Sigmoid colon (tissue), 7 donors: ENCODE data around the gene STUB1. TPM values are rescaled to one million over a fixed set of nuclear protein-coding genes. Genes with fewer than 3 reads are reported as not detected.
A peak's percentile ranks its signal among the peaks of the same experiment; 100 is the strongest.

Experiments
- DNase-seq: peaks from one replicate; pipeline ENCODE4 v3.0.0-alpha.2; 2019
- H3K27ac ChIP-seq, 4 donors: fragments of 200-600 bp; sonication (generic); one replicate each; pipeline ENCODE4 v1.5.1; 2016 to 2019; ENCODE audit warnings: mild to moderate bottlenecking in 1 of 4
- H3K27me3 ChIP-seq, 3 donors: fragments of 200-600 bp; sonication (generic); one replicate each; pipeline ENCODE4 v1.5.1; 2019; ENCODE audit warnings: mild to moderate bottlenecking in 1 of 3
- H3K36me3 ChIP-seq, 4 donors: fragments of 200-600 bp; sonication (generic); one replicate each; pipeline ENCODE4 v1.5.1; 2016 to 2019
- H3K4me1 ChIP-seq, 4 donors: fragments of 200-600 bp; sonication (generic); one replicate each; pipeline ENCODE4 v1.5.1; 2017 to 2019
- H3K4me3 ChIP-seq, 4 donors: fragments of 200-600 bp; sonication (generic); one replicate each; pipeline ENCODE4 v1.5.1; 2017 to 2019; ENCODE audit warnings: mild to moderate bottlenecking in 2 of 4, moderate library complexity in 1 of 4
- H3K9me3 ChIP-seq, 4 donors: fragments of 200-600 bp in 3 of 4; sonication (generic) in 3 of 4; one replicate each; pipeline versions ENCODE4 v1.5.1 to v1.6.1; 2013 to 2019
- EP300 ChIP-seq, 4 donors: sonication (generic); formaldehyde crosslinking; IDR thresholded peaks; one replicate each; pipeline ENCODE4 v1.6.1; 2017; ENCODE audit warnings: antibody characterized with exemption in 4 of 4
- POLR2A ChIP-seq, 2 donors: fragments of 450-650 bp; IDR thresholded peaks; one replicate each; pipeline ENCODE4 v1.6.1; 2016; ENCODE audit warnings: antibody characterized with exemption in 2 of 2, mild to moderate bottlenecking in 2 of 2, moderate library complexity in 2 of 2
- POLR2AphosphoS5 ChIP-seq, 4 donors: sonication (generic); formaldehyde crosslinking; IDR thresholded peaks; one replicate each; pipeline ENCODE4 v1.6.1; 2017; ENCODE audit warnings: antibody characterized with exemption in 4 of 4
- WGBS, 2 donors: extraction: QIAGEN DNeasy Blood & Tissue Kit; methylation state at CpG; one replicate each; pipeline ENCODE4 v1.1.7; 2013; 5-methylcytosine and 5-hydroxymethylcytosine counted together
- intact Hi-C: fragments of 100-400 bp; cut with DNase I; formaldehyde crosslinking; loops from one replicate; pipeline ENCODE4 v1.15.1; 2023
- polyA plus RNA-seq, 3 donors: library from polyadenylated mRNA; stranded (reverse); fragments of 200-250 nt; gene quantifications; one replicate each; pipeline ENCODE4 v1.2.3, GENCODE V29; 2013
- total RNA-seq, 4 donors: library from RNA; depleted of rRNA; stranded (reverse); fragments of >200 nt; gene quantifications; one replicate each; pipeline ENCODE4 v1.1.0, GENCODE V29; 2016
- TF ChIP-seq, protein P1 (sequence below), 4 experiments: fragments of 450-650 bp in 3 of 4; fragments of 200-600 bp in 1 of 4; IDR thresholded peaks; one replicate each; pipeline ENCODE4 v1.5.1; 2016 to 2019; ENCODE audit warnings: antibody characterized with exemption in 4 of 4, mild to moderate bottlenecking in 3 of 4, moderate library complexity in 2 of 4
- donor health status: healthy with polysubstance abuse.
- donor health status: Bipolar disorder and iron deficiency.
- donor health status: healthy.

The STUB1 gene
- total and polyA plus RNA-seq, 7 donors, result 104 to 183 (median 136) TPM

DNA sequence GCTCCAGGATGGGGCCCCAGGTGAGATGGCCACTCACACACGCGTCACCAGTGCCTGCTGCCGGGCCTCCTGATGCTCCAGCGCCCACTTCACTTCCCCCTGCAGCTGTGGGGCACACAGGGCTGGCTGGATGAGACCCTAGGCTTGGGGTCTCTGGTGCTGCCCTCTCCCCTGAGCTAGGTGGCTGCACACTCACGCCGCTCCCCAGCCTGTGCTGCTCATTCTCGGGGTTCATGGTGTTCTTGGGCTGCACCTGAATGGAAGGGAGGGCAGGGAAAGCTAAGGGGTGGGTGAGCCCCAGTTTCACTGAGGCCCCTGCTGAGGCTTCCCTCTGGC, 44.8 kb downstream of the STUB1 start:
- H3K27me3 ChIP-seq, result peaks cover 27 to 45% (median 30%) of the 10 kb centered on the region in 3 donors
- DNase-seq, result no peak
- H3K36me3 ChIP-seq, result no peaks in the 10 kb centered on the region
- WGBS, 2 donors, result 60 to 80% methylated on average over 7 of the region's 7 CpGs
- H3K4me1 ChIP-seq, result peaks cover 0 to 53% (median 44%) of the 10 kb centered on the region in 4 donors
- intact Hi-C loops, result no loop called here
- H3K9me3 ChIP-seq, result no peaks in the 10 kb centered on the region
- TF ChIP-seq EP300 (IDR thresholded peaks at IDR 0.05), result no peak
- no peak for TF ChIP-seq POLR2A (IDR thresholded peaks at IDR 0.05)
- no peak for TF ChIP-seq POLR2AphosphoS5 (IDR thresholded peaks at IDR 0.05)
- TF ChIP-seq, protein P1, sequence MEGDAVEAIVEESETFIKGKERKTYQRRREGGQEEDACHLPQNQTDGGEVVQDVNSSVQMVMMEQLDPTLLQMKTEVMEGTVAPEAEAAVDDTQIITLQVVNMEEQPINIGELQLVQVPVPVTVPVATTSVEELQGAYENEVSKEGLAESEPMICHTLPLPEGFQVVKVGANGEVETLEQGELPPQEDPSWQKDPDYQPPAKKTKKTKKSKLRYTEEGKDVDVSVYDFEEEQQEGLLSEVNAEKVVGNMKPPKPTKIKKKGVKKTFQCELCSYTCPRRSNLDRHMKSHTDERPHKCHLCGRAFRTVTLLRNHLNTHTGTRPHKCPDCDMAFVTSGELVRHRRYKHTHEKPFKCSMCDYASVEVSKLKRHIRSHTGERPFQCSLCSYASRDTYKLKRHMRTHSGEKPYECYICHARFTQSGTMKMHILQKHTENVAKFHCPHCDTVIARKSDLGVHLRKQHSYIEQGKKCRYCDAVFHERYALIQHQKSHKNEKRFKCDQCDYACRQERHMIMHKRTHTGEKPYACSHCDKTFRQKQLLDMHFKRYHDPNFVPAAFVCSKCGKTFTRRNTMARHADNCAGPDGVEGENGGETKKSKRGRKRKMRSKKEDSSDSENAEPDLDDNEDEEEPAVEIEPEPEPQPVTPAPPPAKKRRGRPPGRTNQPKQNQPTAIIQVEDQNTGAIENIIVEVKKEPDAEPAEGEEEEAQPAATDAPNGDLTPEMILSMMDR (IDR thresholded peaks at IDR 0.05), result no peak
- H3K4me3 ChIP-seq, result no peak overlapping the region
- no peak overlapping the region for H3K27ac ChIP-seq

DNA sequence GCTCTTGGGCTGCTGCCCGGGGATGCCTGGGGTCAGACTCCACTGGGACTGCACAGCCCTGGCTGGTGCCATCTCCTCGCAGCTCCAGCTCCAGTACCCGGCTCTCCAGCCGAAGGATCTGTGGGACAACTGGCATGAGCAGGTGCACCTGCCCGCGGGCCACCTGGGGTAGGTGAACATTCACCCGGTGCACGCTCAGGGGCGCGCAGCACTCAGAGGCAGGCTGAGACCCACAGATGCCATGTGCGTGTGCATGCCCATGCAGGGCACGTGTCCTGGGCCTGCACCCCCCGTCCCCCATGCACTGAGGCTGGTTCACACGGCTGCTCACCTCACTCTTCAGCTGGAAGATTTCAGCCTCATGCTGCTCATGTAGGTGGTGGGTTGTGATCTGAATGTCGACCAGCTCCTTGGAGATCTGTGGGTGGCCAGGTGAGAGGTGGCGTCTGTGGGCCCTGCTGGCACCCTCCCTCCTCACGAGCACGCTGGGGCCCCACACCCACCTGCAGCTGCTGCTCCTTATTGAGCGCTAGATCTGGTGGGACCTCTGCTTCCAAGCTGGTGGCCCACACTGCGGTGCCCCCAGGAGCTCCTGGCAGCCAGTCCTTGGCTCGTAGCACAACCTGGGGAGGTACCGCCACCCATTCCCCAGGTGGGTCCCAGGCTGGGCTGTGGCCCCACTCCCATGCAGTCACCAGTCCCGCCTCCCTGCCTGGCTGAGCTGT, 45.4 kb downstream of the STUB1 start:
- WGBS, 2 donors, result 21 to 74% methylated on average over 23 of the region's 23 CpGs

DNA sequence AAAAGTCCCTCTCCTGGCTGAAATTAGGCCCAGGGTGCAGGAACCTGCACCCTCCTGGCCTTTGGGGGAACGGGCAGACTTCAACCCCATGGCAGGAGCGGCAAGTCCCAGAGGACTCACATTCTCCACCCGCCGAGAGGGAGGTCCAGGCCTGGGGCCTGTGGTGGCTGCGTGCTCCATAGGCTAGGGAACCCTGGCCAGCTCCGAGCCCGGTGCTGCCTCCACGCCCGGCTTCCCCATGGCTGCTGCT, 45.9 kb downstream of the STUB1 start:
- H3K27me3 ChIP-seq, result peaks cover 27 to 45% (median 30%) of the 10 kb centered on the region in 3 donors

More for the DNA sequence above, 45.4 kb downstream of the STUB1 start:
- TF ChIP-seq EP300 (IDR thresholded peaks at IDR 0.05) (no peak), POLR2AphosphoS5 (IDR thresholded peaks at IDR 0.05) (no peak)
- TF ChIP-seq, protein P1 (IDR thresholded peaks at IDR 0.05), result no peak
- H3K9me3 ChIP-seq, result no peaks in the 10 kb centered on the region
- intact Hi-C loops, result no loop called here
- H3K27me3 ChIP-seq, result peaks cover 27 to 45% (median 30%) of the 10 kb centered on the region in 3 donors
- peaks cover 0 to 47% (median 39%) of the 10 kb centered on the region in 4 donors for H3K4me1 ChIP-seq
- no peak overlapping the region for H3K4me3 ChIP-seq
- H3K27ac ChIP-seq, result no peak overlapping the region
- DNase-seq, result no peak
- no peaks in the 10 kb centered on the region for H3K36me3 ChIP-seq

DNA sequence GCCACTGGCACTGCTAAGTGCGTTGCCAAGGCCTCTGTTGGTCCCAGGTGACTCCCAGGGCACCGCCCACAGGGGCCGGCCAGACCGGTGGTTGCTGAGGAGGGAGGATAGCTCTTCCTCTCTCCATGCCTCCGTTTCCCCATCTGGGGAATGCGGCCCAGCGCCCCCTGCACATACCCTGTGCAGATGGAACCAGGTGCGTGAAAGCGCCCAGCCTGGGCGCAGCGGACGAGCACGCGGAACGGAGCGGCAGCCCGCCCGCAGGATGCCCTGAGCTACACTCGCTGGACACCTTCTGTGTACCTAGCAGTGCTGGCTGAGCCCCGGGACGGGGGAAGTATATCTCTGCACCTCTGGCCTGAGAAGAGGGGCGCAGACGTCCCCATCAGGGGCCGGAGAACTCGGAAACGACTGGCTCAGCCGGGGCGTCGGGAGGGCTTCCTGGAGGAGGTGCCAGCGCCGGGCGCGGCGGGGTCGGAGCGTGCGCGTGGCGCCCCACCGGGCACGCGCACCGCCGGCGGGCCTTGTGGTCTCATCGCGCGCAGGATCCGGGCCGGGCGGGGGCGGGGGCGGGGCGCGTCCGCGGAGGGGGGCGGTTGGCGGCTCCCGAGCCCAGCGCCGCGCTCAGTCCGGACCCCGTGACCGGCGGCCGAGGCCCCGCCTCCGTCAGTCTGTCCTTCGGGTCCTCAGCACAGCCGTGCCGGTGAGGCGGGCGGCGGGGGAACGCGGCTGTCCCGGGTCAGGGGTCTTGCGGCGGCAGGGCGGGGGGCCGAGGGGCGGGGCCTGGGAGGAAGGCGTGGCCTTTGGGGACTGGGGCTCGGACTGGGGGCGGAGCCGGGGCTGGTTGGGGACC, 46.5 kb downstream of the STUB1 start, which contains the start of the genes CCDC78 and HAGHL:
TSS of gene CCDC78 (minus strand) at position 6 of the 853 bp plus-strand sequence. CDS start 76 bp downstream, outside the sequence.
TSS of gene HAGHL (plus strand) at position 669 of the 853 bp plus-strand sequence. CDS start 404 bp downstream, outside the sequence.
- Histone ChIP-seq H3K4me3 (peak within 1 kb of the TSS; percentile 17 to 53 (median 46)), H3K4me1 (peaks cover 0 to 40% (median 34%) of the 10 kb centered on the region in 4 donors)
- 1 to 3% methylated on average over 88 of the region's 88 CpGs for WGBS, 2 donors

More for the DNA sequence above, 45.9 kb downstream of the STUB1 start:
- DNase-seq, result no peak
- TF ChIP-seq POLR2AphosphoS5 (IDR thresholded peaks at IDR 0.05), result no peak
- no peak for TF ChIP-seq POLR2A (IDR thresholded peaks at IDR 0.05)
- TF ChIP-seq, protein P1 (IDR thresholded peaks at IDR 0.05), result no peak
- no peak for TF ChIP-seq EP300 (IDR thresholded peaks at IDR 0.05)
- no peak overlapping the region for H3K4me3 ChIP-seq
- intact Hi-C loops, result no loop called here
- 8 to 29% methylated on average over 9 of the region's 9 CpGs for WGBS, 2 donors
- no peak overlapping the region for H3K27ac ChIP-seq
- H3K36me3 ChIP-seq, result no peaks in the 10 kb centered on the region
- no peaks in the 10 kb centered on the region for H3K9me3 ChIP-seq
- peaks cover 0 to 44% (median 38%) of the 10 kb centered on the region in 4 donors for H3K4me1 ChIP-seq

More for the DNA sequence above, 46.5 kb downstream of the STUB1 start, which contains the start of the genes CCDC78 and HAGHL:
- intact Hi-C loops, result no loop called here
- peaks cover 0 to 3% (median 0%) of the 10 kb centered on the region in 4 donors for H3K36me3 ChIP-seq
- H3K27ac ChIP-seq, result no peak within 1 kb of the TSS
- no peak for TF ChIP-seq EP300 (IDR thresholded peaks at IDR 0.05)
- TF ChIP-seq POLR2AphosphoS5 (IDR thresholded peaks at IDR 0.05), result no peak
- TF ChIP-seq, protein P1 (IDR thresholded peaks at IDR 0.05), result no peak
- TF ChIP-seq POLR2A (IDR thresholded peaks at IDR 0.05), result no peak
- H3K9me3 ChIP-seq, result no peaks in the 10 kb centered on the region
- peak; percentile 81 for DNase-seq
- H3K27me3 ChIP-seq, result peaks cover 27 to 45% (median 30%) of the 10 kb centered on the region in 3 donors
